Effector CD4-positive, alpha-beta T cell (primary cell): ENCODE data around the gene RBP5.
A peak's percentile ranks its signal among the peaks of the same experiment; 100 is the strongest.

Source experiments
- DNase-seq: peaks from one replicate; pipeline ENCODE4 v3.0.0-alpha.2; 2020

The RBP5 gene

DNA sequence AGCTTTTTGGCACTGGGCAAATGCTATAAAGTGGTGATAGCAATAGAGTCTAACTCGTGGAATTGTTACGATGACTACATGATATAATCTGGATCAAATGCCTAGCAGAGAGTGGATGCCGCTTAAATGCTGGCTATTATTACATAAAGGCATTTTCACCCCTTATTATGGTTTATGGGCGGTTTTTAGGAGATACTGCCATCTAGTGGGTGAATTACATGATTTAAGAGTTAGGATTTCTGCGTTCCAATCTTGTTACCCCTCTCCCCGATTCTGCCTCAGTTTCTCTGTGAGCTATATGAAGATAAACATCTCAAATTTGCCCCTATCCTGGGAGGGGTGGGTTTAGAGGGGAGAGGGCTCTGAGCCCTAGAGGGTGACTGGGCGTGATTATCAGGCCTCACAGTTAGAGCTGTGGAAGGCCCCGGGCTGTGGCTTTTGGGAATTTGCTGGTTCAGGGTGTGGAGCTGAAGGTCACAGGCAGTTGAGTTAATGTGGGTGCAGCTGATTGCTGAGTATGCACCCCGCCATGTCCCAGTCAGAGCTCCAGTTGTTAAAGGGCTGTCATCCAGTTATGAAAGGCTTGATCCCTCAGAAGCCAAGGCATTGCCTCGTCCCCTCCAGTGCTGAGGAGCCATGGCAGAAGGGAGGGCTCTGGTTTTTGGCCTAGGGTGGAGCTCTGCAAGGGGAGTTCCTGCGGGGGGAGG is 15.9 kb upstream of the RBP5 start:
- no peak for DNase-seq

DNA sequence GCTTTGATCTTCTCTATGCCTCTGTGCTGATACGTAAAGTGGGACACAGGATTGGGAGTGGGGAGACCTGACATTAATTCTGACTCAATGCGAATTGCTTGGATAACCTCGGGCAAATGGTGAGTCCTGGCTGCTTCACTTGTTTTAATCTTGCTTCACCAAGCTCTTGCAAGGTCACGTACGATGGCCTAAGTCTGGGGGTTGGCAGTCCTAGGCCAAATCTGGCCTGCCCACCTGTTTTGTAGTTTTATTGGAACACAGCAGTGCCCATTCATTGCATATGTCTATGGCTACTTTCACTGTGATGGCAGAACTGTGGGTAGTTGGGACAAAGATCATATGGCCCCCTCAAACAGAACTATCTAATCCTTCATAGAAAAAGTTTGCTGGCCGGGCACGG is 14.9 kb upstream of the RBP5 start:
- DNase-seq, result no peak

DNA sequence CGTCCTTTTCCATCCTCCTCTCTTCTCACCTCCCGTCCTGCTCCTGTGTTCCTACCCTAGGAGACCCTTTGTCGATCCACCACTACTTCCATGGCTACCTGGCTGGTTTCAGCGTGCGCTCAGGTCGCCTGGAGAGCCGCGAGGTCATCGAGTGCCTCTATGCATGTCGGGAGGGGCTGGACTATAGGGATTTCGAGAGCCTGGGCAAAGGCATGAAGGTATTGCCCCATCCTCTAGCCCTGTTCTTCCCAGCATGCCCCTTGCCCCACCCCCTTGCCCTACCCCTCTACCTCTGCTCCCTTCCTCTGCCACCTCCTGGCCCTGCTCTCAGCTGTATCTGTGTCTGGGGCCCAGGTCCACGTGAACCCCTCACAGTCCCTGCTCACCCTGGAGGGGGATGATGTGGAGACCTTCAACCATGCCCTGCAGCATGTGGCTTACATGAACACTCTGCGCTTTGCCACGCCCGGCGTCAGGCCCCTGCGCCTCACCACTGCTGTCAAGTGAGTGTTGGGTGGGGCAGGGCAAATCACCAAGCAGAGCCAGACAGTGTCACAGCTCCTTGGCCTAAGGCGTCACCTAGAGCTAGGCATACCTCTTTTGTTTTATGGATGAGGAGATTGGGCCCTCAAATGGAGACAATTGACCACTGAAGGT is 14.2 kb upstream of the RBP5 start:
- no peak for DNase-seq

DNA sequence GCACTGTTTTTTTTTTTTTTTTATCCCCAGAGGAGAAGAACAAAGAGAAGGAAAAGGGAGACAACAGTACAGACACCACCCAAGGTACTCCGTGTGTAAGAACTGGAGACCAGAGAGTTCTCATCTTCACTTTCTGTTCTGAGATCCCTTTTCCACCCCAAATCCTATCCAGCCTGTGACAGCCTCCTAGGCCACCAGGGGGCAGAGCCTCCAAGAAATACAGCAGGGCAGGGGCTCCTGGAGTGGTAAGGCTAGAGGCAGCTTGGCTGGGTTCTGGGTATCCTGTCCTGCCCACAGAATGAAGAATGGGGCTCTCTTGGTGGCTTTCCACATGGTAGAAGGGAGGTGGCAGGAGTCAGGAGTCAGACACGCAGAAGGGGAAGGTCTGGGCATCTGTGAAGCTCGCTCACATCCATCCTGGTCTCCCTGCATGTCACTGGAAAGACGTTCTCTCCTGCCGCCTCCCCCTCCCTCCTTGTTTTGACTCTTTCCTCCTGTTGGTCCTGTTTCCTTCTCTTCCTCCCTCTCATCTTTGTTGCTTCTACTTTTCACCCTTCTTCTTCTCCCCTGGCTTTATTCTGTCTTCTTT is 13.5 kb upstream of the RBP5 start:
- DNase-seq, result peak; percentile 42

DNA sequence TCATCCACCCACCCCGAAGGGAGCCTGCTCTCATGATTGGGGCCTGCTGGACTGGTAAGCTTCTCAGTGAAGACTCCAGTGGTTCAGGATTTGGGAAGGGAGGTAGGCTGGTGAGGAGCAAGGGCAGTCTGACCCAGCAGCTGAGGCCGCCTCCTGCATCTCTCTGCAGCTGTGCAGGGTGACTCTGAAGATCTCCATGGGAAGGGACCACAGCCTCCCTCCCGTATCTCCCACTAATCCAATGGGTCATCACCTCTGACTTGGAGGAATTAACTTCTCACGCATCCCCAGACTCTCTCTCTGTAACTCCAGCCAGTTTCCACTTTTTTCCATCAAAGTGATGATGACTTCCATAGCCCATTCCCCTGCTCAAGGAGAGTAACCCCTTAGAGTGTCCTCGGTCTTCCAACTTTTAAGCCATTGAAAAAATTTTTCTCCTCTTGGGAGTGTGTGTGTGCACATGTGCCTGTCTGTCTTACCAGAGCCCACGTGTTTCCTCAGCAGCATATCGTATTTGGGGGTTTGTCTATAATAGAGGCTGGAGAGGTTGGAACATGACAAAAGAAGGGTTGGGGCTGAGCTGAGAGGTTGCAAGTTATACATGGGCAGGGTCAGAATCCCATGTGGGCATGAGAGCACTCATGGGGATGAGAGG is 12.8 kb upstream of the RBP5 start:
- no peak for DNase-seq

DNA sequence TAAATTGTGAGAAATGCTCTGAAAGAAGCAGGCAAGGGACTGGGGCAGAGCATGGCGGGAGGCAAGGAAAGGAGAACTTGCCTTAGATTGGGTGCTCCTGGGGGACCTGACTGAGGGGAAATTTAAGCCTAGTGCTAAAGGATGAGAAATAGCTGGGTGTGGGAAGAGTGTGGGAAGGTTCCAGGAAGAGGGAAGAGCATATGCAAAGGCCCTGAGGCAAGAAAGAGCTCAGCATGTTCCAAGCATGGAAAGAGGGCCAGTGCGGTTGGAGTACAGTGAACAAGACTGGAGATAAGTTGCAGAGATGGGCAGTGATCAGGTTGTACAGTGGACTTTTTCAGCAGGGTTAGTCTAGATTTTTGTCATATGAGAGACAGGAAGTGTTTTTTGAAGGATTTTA is 10.5 kb upstream of the RBP5 start:
- no peak for DNase-seq

DNA sequence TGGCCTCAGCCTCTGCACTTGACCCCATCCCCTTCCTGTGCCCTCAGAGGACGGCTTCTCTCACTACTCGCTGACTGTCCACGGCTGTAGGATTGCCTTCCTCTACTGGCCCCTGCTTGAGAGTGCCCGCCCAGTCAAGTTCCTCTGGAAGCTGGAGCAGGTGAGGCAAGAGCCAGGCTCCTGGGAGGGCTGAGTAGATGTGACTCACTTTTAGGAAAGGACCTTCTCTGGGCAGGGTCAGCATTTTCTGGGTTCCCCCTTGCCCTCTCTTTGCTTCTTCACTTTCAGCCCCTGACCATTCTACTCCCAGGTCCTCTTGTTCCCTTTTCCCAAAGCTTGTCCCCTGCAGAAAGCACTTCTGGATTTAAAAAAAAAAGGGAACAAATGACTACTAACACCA is 9.2 kb upstream of the RBP5 start:
- DNase-seq, result no peak

DNA sequence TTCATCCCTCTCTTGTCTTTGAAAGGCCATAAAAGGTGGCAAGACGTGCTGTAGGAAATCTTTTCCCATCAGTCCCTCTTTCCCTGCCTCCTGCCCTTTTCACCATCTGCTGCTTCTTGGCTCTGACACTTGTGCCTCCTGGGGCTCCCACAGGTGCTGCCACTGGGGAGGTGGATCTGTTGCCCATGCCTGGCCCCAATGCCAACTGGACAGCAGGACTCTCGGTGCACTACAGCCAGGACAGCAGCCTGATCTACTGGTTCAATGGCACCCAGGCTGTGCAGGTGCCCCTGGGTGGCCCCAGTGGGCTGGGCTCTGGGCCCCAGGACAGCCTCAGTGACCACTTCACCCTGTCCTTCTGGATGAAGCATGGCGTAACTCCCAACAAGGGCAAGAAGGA is 8.0 kb upstream of the RBP5 start:
- DNase-seq, result no peak

DNA sequence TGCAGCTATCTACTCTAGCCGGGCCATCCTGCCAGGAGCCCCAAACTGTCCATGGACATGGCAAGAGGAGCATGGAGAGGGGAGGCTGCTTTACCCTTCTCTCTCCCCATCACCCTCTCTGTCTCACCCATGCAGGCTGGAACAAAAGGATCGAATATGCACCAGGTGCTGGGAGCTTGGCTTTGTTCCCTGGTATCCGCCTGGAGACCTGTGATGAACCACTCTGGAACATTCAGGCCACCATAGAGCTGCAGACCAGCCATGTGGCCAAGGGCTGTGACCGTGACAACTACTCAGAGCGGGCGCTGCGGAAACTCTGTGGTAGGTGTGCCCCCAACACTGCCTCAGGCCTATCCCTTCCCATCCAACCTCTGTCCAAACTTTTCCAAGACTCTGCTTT is 7.4 kb upstream of the RBP5 start:
- no peak for DNase-seq

DNA sequence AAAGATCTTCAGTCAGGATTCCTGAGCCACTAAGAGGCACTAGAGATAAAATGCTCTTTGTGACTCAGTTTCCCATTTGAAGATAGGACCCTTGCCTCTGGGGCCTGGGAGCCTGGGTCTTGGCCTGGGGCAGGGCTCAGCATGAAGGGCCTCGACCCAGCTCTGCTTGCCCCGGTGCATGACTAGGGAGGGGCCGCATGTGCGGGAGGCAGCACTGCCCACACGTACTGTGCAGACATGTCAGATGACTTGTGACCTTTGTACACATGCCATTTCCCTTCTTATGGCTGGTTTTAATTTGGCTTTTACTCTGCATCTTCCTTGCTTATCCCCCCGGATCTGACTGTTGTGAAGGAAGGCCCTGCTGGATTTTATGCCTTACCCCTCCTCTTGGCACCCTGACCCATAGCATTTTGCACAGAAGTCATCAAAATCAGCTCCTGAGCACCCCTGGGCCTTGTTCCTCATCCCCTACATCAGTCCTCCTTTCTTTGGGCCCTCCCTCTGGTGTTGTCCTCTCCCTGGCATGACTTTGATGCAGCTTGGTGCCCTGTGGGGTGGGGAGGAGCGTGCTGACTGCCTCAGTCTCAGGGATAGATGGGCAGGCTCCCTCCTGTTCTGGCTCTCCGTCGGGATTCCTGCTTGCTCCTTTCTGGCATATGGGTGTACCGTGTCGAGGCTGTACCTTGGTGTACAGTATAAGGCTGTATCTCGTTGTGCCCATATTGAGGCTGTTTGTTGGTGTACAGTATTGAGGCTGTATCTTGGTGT is 5.9 kb upstream of the RBP5 start:
- no peak for DNase-seq

DNA sequence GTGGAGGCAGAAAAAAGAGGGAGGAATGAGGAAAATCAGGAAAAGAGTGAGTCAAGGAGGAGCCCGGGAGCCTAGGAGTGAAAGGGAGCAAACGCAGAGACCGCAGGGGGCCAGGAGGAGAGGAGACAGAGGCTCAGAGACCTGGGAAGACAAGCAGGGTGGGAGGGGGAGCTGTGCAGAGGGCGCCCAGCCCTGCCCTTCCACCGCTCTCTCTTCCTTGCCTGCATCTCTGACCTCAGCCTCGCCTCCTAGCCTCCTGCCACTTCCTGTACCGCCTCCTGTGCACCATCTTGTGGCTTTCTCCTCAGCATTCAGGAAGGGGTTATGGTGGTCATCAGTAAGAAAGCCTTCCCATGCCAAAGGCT is 2.8 kb upstream of the RBP5 start:
- DNase-seq, result no peak

DNA sequence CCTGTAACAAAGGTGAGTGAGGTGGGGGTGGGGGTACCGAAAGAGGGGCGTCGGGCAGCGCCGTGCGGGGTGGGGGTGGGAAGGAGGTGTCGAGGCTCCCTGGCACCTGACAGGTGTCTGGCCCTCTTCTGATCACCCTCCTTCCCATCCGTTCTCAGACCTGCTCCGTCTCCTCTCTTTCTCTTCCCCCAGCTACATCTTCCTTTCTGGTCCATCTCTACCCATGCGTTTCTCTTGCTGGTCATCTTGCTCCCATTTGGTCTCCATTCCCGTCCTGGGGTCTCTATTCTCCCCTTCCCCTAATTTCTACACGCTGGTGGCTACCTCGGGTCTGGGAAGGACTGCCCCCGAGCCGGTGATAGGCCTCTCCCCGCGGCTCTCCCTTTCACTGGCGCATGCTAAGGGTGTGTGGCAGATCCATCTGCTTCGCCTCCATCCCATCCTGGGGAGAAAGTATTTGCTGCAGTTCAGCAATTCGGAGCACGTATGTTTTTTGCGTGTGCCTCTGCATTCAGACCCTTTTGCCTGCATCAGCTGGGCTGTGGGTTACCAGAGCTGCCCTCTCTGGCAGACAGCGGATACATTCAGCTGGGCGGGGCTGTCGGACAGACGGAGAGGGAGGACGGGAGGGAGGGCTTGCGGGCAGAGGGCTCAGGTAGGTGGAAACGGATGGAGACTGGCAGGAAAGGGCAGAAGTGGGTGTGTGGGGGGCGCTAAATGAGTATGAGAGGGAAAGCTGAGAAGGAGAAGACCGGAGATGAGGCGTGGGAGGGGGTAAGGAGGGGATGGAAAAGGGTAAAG is 2.2 kb upstream of the RBP5 start:
- peak; percentile 24 for DNase-seq

DNA sequence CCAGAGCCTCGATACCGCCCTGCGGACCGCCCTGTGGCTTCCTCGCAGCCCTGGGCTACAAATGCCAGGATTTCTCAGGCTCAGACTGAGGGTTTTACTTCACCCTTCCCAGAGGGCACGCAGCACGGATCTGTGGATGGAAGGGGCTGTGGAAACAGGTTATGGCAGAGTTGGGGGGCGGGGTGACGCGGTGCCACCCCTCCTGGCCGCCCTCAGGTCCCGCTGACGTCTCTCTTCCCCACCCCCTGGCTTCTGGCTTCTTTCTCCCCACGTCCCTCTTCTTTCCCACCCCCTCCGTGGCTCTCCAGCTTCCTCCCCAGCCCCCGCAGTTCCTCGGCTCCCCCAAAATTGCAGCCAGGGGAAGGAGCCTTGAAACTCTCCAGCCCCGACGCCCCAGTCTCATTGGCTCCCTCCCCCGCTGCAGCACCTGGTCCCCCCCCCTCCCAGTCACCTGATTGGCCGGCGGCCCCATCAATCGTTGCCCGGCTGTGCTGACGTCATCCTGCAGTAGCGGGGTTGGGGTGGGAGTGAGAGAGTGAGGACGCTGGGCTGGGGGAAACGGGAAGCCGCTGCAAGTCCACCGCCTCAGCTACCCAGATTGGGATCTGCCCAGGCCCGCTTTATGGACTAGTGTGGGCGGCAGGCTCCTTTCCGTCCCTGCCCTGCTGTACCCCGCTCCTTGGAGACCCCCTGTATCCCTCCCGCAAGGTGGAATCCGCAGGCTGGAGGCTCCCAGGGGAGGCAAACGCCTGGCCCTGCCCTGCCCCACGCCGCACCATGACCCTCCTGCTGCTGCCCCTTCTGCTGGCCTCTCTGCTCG is 1.4 kb upstream of the RBP5 start, which contains the start of gene CLSTN3:
Gene CLSTN3 (plus strand): TSS at position 500 of the 820 bp plus-strand sequence. CDS start 278 bp downstream, at position 778.
- DNase-seq, result peak; percentile 86

DNA sequence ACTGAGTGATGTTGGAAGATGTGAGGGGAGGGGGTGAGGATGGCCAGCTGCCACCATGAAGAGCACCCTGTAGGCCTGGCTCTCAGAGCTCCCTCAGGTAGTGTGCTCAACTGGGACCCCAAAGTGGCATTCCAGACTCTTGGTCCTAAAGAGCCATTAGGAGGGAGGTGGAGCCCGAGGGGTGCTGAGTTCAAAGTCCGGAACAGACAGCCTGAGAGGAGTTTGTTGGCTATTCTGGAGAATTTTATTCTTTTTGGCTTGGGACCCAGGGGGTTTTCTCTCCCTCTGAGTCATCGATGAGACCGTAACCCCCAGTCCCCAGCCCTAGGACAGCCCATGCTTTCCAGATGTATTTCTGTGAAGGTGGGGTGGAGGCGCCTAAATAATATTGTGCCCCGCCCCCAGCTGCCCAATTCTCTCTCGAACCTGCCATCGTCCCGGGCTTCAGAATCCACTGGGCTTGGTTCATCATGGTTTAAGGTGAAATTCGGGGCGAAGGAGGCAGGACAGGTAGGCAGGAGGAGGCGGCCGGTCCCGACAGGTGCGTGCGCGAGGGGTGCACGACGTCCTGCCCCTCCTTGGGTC is 690 bp upstream of the RBP5 start:
- no peak for DNase-seq

DNA sequence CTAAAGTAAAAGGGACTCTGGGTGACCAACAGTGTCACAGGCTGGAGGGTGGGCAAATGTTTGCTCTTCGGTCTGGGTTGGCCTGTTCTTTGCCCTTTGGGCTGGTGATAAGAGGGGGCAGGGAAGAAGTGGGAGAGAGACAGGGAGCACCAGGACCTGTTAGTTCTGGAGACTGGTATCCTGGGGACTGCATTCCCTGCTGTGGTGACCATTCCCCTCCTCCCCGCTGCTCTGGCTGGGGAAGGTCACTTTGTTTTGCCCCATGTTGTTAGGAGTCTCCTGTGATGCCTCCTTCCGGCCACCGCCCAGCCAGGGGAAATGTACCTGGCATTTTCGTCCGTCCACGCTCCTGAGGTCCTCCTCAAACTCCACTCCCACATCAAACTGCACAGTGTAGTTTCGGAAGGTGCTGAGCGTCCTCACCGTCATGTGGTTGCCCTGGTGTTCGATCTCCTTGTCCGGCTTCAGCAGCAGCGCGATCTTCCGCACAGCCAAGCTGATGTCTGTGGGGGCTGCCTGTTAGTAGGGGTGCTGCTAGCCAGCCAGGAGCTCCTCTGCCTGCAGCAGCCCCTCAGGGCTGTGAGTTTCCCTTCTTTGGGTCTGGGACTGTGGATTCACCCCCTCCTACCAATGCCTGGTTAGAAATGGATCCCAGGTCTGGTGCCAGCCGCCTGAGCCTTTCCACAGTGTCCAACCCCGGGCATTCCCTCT is 618 bp downstream of the RBP5 start:
- no peak for DNase-seq

DNA sequence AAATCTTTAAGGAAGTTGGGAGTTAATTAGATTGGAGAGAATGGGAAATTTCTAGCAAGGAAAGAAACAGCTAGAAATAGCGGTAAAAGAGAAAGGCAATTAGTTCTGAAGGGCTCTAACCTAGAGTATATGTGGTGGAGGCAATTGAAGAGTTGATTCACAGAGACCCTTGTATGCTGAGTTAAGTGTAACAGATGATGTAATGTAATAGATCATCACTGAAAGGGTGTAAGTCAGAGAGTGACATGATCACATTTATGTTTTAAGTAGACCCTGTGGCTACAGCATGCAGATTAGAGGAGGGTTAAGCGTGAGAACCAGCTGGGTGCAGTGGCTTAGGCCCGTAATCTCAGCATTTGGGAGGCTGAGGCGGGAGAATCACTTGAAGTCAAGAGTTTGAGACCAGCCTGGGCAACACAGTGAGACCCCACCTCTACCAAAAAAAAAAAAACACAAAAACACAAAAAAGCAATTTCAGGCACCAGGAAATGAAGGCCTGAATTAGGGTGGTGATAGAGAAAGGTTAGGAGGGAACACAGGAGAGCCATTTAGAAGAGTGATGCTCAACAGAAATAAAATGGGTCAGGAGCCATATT is 3.0 kb downstream of the RBP5 start:
- no peak for DNase-seq

DNA sequence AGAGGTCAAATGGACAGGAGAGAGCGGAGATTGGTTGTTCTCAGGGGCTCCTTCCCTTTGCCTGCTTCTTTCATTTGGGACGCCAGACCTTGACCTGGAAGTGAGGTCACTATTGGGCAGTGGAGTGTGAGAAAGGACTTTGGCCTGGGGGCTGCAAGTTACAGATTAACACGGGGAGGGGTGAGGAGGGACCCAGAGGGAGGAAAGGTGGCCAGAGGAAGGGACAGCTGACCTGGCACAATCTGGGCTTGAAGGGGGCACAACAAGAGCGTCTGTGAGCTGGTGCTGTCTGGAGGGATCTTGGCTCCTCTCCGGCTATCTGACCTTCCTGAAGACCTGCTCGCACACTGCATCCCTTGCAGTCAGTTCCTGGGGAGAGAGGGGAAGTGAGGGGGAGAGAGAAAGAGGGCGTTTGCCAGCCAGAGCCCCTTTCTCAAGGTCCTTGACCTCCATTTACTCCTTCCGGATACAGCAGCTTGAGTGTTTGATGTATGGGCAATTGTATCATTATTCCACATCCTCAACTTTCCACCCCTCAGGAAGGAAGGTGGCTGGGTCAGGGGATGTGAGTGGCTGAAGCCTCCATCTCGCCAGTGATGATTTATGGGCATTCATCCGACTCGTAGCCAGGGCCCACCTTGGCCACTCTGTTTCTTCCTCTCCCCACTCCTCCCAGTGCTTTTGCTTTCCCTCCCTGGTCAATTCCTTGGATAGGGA is 4.7 kb downstream of the RBP5 start:
- DNase-seq, result no peak

DNA sequence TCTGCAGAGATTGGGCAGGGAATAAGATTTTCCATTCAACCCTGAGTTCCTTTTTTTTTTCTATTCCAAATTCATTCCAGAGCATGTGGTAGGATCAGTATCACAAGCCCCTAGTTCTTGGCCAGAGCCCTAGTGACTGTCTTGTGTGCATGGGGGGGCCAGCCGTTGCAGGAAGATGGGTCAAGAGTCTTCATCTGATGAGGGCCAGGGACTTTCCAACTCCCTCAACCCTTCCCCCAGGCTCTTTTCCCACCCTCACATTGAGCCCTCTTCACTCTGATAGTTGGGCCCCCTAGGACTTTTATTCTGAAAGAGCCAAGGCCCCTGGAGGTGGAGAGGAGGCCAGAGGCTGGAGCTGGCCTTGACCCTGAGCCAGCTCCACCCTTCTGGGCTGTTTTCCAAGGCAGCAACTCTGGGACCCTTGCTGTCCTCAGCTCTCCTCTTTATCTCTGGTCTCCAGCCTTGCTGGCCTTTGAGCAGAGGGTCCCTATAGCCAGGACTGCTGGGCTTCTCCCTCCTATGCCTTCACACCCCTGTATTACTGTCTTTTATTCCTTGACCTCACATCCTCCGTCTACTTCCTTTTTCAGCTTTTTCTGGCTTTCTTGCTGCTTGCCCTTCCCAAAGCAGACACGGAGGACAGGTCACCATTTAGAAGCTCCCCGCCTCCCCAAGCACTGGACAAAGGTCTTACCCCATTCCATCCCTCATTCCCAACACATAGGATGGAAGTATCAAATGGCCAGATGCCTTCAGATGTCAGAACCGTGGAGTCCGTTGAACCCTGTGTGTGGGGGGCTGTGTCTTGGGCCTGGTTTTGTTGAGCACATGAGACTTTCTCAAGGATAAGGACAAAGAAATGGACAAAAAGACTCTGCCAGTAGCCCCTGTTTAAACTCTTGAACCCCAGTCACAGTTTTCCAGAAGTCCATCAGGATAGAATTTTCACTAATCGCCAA is 5.6 kb downstream of the RBP5 start:
- no peak for DNase-seq
